NB4 (cell line): Measurements from ENCODE around the gene CGB2.
"Not testable (repeated sequence)": the region's sequence is repeated elsewhere in the genome, so short reads cannot be mapped to it uniquely, and the experiment has no call there.

Source experiments
- DNase-seq: peaks from one replicate; pipeline ENCODE4 v3.0.0; 2010; ENCODE audit warnings: low read depth
- H3K4me3 ChIP-seq: one replicate; pipeline ENCODE4 v1.5.1; 2011; ENCODE audit warnings: mild to moderate bottlenecking, low read depth, low read length, moderate library complexity
- MYC ChIP-seq: IDR thresholded peaks from 2 replicates; pipeline ENCODE4 v1.6.1; 2011; ENCODE audit warnings: low read depth, low read length
- POLR2A ChIP-seq: IDR thresholded peaks from 2 replicates; pipeline ENCODE4 v1.6.1; 2011; ENCODE audit warnings: mild to moderate bottlenecking; ENCODE audit not compliant: insufficient read length; ENCODE audit errors: extremely low read depth
- TF ChIP-seq, protein P1 (sequence below): IDR thresholded peaks from 2 replicates; pipeline ENCODE4 v1.6.1; 2011; ENCODE audit warnings: low read depth, low read length
- TF ChIP-seq, protein P2 (sequence below): IDR thresholded peaks from one replicate; pipeline ENCODE4 v1.5.1; 2012; ENCODE audit warnings: low read depth, low read length

CGB2 gene

DNA sequence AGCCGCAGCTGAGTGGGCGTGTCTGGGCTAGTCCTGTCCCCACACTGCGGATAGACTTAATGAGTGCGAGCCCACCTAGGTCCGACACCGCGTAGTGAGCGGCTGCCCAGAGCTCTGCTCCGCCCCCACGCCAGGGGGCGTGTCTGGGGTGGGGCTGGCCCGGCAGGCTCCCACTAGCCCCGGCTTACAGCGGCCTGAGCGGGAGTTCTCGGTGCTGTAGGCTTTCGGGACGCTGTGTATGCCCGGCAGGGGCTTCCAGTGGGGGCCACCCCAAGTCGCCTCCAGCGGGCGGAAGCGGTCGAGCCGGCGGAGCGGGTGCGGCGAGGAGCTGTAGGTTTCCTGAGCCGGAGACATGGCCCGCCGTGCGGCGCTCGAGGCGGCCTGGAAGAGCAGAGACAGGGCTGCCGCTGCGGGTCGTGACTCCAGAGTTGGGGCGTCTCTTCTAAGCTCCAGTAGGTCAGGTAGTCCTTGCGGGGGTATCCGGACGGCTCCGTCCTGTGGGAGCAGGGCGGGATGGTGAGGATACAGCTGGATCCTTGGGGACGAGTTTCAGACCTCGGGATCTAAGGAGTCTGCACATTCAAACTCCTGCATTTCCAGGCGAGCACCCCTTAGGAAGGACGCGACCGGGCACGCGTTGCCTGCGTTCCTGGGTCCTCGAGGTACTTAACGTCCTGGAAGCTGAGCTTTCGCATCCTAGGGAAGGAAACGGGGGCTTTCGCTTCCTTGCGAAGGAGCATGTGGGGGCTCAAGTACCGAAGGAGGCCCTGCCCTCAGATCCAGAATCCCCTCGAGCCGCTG lies 24.6 kb downstream of the CGB2 start:
- DNase-seq, result peak; percentile 79
- no peak overlapping the region for H3K4me3 ChIP-seq
- TF ChIP-seq, protein P1, sequence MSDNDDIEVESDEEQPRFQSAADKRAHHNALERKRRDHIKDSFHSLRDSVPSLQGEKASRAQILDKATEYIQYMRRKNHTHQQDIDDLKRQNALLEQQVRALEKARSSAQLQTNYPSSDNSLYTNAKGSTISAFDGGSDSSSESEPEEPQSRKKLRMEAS, result no peak
- no peak for TF ChIP-seq POLR2A
- TF ChIP-seq MYC, result no peak
- TF ChIP-seq, protein P2, sequence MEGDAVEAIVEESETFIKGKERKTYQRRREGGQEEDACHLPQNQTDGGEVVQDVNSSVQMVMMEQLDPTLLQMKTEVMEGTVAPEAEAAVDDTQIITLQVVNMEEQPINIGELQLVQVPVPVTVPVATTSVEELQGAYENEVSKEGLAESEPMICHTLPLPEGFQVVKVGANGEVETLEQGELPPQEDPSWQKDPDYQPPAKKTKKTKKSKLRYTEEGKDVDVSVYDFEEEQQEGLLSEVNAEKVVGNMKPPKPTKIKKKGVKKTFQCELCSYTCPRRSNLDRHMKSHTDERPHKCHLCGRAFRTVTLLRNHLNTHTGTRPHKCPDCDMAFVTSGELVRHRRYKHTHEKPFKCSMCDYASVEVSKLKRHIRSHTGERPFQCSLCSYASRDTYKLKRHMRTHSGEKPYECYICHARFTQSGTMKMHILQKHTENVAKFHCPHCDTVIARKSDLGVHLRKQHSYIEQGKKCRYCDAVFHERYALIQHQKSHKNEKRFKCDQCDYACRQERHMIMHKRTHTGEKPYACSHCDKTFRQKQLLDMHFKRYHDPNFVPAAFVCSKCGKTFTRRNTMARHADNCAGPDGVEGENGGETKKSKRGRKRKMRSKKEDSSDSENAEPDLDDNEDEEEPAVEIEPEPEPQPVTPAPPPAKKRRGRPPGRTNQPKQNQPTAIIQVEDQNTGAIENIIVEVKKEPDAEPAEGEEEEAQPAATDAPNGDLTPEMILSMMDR, result peak; percentile 57

DNA sequence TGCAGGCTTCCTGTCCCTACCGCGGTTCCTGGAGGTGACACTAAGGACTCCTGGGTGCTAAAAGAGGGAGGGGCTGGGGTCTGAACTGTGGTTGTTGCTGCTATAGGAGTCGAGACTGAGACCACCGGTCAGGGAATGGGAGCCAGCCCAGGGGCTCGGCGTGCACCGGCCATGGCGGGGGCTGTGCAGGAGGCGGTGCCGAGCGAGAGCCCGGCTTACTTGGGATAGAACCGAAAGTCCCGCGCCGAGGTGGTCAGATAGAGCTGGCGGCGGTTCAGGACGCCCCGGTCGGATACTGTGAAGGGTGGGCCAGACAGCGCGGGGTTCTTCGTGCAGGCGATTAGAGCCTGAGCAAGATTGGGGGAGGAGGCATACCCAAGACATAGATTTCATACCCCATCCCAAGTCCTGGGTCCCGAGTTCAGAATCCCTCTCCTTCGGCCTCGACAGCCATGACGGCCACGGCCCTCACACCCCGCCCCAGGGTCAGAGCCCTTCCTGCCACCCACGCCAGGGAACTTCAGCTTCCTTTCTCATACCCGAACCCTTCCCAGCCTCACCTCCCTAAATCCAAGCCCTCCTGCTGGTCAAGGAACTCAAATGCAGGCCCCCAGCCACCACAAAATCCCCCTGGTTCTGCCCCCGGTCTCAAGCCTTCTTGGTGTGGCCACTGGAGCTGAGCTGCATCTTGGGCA lies 25.4 kb downstream of the CGB2 start:
- DNase-seq, H3K4me3 ChIP-seq: not testable (repeated sequence)

DNA sequence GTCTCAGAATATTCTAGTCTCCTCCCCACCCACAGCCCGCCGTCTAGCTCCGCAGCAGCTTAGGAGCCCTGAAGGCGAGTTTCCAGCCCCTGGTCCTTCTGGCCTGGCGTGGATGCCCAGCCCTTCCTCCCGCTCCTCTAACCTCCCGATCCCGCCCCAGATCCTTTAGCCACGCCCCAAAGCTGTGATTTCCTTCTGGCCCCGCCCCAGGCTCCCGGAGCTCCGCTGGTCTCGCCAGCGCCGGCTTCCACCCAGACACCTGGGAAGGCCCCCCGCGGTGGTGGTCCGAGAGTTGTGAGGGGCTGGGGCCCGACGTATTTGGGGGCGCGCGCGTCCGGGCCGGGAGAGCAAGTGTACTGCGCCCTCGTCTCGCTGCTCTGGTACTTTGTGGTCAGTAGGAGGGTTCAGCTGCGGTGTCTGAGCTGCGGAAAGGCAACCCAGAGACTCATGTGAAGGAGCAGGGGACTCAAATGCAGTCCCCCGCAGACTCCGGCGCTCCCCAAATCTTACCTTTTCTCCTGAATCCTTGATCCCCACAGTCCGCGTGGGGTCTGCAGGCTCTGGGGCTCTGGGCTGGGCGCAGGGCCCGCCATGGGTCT lies 26.0 kb downstream of the CGB2 start, which contains the start of gene CGB7:
TSS of gene CGB7 (minus strand) at position 114 of the 599 bp plus-strand sequence. CDS start 2,374 bp downstream, outside the sequence.
- no peak for DNase-seq
- TF ChIP-seq, protein P2, result no peak
- no peak for TF ChIP-seq POLR2A
- no peak for TF ChIP-seq MYC
- TF ChIP-seq, protein P1, result no peak
- no peak within 1 kb of the TSS for H3K4me3 ChIP-seq

DNA sequence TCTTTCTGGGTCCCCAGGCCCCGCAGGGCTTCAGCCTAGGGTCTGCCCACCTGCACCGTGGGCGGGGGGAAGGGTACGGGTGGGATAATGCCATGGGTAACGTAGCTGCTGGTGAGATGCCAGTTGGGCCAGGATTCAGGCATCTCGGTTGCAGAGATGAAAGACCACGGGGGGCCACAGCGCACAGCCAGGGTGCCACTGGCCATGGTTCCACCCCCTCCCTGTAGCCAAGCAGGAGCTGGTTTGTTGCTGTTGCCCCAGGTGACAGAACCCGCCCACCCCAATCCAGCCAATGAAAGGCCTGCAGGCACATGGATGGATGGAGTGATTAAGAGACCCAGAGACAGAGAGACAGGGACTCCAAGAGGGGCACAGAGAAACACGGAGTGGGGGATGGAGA lies 26.9 kb downstream of the CGB2 start:
- no peak for DNase-seq
- H3K4me3 ChIP-seq, result no peak overlapping the region
- TF ChIP-seq MYC, result no peak
- no peak for TF ChIP-seq POLR2A
- TF ChIP-seq, protein P1, result no peak
- TF ChIP-seq, protein P2, result no peak

DNA sequence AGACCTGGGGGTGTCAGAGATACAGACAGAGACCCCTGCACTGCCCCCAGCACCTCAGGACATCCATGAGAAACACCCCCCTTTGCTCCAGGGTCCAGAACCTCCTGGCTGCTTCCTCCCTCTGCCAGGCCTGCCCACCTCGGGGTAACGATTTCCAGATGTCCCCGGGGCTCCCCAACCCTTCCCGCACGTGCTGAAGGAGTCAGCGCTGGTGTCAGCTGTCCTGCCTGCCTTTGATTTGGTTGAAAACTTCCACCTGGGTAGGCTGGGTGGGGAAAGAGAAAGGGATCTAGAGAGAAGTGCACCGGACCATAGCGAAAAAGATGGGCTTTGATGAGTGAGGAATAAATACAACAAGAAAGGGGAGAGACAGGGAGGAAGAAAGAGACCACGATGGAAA lies 27.4 kb downstream of the CGB2 start:
- TF ChIP-seq, protein P2, result no peak
- TF ChIP-seq MYC (no peak), POLR2A (no peak)
- TF ChIP-seq, protein P1, result no peak
- no peak overlapping the region for H3K4me3 ChIP-seq
- DNase-seq, result no peak

DNA sequence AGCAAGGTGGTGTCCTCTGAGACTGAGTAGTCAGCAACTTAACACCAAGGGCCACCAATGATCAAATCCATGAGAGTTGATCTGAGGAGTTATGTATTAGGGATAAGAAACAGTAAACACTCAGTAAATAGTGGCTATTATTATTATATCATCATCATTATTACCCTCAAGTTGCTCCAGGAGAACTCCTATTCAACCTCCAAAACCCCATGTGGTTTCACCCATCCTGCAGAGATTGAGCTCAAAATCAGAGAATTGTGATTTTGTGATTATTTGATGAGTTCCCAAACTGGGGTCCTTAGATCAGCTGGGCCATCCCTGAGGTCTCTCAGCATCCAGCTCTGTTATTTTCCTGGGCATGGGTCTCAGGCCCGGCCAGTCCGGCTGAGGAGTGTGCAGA lies 29.3 kb downstream of the CGB2 start:
- DNase-seq, result no peak
- H3K4me3 ChIP-seq, result no peak overlapping the region
- TF ChIP-seq POLR2A (no peak), MYC (no peak)
- TF ChIP-seq, protein P1, result no peak
- TF ChIP-seq, protein P2, result no peak
